ENCODE measurements around the gene CEP112.

DNA sequence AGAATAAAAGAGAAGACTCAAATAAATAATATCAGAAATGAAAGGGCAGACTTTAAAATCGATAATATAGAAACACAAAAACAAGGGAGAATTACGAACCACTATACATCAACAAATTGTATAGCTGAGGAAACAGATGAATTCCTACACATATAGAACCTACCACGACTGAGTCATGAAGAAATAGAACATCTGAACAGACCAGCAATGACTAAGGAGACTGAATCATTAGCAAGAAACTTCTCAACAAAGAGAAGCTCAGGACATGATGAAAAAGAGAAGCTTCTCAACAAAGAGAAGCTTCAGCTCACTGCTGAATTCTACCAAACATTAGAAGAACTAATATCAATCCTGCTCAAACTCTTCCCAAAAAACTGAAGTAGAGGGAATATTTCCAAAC is 255.9 kb downstream of the CEP112 start:
- TF ChIP-seq, protein P1, sequence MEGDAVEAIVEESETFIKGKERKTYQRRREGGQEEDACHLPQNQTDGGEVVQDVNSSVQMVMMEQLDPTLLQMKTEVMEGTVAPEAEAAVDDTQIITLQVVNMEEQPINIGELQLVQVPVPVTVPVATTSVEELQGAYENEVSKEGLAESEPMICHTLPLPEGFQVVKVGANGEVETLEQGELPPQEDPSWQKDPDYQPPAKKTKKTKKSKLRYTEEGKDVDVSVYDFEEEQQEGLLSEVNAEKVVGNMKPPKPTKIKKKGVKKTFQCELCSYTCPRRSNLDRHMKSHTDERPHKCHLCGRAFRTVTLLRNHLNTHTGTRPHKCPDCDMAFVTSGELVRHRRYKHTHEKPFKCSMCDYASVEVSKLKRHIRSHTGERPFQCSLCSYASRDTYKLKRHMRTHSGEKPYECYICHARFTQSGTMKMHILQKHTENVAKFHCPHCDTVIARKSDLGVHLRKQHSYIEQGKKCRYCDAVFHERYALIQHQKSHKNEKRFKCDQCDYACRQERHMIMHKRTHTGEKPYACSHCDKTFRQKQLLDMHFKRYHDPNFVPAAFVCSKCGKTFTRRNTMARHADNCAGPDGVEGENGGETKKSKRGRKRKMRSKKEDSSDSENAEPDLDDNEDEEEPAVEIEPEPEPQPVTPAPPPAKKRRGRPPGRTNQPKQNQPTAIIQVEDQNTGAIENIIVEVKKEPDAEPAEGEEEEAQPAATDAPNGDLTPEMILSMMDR (IDR thresholded peaks at IDR 0.05) = no peak
- TF ChIP-seq ZFX (IDR thresholded peaks at IDR 0.05; ENCODE audit: borderline replicate concordance) = no peak
